Stimulated activated CD4-positive, alpha-beta T cell treated with anti-CD3 and anti-CD28 coated beads, TNF-alpha, amount 100 ng/mL, for 24 hours (primary cell): ENCODE measurements around the gene ERCC6L2.

Experiments used
- DNase-seq, 3 experiments: peaks; one replicate each; pipeline ENCODE4 v3.0.0-alpha.2; 2020; ENCODE audit warnings: low read depth in 3 of 3

ERCC6L2 gene

DNA sequence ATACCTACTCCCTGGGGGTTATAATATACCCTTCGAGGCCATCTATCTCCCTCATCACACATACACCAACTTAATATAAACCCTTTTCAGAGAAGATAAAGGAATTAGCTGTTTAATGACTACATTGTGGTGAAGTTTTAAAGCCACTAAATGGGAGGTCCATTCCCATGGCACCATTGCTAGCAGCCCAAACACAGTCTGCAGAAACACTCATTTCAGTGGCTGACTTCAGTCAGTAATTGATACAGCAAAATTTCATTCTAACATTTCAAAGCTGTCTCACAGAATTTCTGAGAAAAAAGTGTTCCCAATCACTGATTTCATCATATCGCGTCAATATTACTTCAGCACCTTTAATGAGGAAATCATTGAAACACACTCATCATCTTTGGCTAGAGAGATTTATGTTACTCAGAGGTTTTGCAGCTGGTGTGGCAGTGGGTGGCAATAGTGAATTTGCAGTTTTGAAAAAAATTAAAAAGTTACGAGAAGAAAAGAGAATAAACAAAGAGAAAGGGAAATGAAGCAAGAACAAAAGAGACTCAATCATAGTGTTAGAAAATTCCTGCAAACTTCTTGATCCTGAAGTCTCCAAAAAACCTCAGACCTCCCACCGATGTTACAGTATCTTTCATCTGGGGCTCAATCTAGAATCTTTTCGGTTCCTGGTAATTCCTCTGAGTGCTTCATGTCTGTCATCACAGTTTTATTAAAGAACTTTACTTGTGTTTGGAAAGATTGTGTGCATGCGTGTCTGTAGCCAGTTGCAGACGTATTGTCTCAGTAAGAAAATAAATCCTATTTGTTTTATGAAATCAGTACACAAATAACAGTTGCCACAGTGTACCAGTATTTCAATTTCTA, 105.0 kb downstream of the ERCC6L2 start:
- DNase-seq = no peak

DNA sequence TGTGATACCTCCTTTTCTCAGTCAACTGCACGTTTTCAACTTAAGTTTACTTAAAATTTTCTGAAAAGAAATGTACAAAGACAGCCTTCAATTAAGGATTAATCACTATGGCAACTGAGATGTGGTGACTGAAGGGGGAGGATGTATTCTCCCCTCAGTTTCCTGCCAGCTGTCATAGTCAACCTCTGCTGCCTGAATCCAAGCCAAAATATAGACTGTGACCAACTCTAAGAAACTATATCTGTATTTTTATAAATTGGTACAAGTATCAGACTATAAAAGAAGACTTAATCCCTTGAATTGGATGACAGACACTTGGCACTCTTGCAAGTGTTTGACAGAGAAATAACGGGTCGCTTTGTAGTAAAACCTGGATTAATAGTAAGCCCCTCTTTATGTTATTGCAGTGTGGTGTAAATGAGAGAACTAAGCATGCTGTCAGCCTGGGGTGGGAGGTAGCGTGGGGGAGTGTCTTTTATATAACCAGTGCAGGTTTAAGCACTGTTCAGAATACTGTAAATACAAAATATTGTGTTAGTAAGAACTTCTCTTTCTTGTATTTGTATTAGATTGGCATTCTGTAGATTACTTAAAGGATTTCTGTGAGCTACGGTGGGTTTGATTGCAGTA, 106.4 kb downstream of the ERCC6L2 start:
- DNase-seq = no peak

DNA sequence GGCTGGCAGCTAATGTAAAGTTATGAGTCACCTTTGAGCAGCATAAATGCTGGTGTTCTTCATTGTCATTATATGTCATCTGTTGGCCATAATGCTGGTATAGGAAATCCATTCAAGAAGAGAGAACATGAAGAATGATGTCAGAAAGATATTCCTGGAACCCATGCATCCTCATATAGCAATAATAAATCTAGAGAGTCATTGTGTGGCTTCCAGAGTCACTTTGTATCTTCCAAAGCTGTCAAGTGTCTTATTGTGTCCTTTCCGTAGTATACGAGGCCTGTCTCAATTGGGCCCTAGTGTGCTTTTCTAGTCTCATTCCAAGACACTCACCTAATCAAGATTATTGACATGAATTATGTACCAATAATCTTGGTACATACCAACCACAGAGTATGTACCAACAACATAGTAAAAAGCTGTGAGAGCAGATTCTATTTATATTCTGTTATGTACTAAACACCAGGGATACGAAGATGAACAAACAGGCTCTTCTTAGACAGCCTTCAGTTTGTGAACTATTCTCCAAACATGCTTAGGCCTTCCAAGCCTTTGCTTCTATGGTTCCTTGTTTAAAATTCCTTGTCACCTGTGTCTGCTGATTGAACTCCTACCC, 110.1 kb downstream of the ERCC6L2 start:
- no peak for DNase-seq

DNA sequence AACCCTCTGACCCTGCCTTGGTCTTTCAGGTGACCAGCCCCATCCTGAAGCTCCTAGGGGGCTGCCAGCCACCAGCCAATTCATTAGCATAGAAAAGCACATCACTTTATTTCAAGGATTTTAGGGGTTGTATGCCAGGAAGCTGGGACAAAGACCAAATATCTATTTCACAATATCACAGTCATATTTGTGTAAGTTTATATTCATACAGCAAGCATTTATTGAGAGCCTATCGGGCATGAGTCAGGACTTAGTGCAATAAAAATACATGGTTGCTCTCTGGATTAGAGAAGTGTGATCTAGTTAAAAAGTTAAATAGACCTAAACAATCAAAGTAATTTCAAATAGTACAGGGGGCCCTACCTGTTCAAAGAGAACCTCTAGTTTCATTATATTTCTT, 113.8 kb downstream of the ERCC6L2 start:
- no peak for DNase-seq

DNA sequence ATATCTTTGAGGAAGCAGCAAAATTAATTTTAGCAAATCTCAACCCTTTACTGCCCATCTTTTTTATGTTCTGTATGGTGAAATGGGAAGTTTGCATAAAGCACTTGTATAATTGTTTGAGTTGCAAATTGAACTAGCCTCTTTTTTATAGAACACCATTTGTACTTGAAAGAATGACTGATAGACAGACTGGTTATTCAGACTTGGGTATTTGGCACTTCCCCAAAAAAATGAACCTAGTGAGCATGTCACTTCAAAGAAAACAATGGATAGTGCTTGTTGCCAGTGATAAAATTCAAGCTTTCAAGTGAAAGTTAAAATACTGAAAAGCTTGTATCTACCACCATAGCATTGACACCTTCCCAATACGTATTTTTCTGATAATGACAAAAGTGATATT, 115.8 kb downstream of the ERCC6L2 start:
- no peak for DNase-seq

DNA sequence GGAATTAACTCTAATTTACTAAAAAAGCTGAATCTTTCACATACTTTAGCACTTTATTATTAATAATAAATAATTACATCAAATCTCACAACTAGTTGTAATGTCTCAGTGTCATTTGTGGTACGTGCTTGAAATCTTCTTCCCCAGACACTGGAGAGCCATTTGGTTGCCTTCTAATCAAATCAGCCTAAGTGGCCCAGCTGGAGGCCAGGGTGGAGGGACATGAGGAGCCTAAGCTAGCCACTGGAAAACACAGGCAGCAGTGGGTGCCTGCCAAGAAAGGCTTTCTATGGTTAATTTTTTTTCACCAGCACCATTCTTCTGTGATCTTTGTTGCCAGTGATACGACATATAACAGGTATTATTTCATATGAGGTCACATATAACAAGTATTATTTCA, 117.0 kb downstream of the ERCC6L2 start:
- DNase-seq = no peak

DNA sequence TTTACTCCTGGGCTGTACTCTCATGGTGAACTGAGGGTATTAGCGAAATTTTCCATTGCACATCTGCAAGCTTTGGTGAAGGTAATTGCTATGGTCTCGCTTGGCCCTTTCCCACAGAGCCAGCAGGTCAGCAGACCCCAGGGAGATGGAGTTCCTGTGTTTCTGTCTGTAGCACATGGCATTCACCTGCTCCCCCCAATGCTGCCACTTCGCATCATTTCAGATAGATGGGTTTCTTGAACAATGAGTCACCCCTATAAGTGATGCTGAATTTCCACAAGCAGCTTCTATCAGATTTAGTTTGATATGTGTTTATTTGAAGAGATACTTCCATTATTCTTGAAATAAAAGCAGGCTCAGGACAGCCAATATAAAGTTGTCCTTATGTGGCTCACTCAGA, 117.8 kb downstream of the ERCC6L2 start:
- DNase-seq = no peak

DNA sequence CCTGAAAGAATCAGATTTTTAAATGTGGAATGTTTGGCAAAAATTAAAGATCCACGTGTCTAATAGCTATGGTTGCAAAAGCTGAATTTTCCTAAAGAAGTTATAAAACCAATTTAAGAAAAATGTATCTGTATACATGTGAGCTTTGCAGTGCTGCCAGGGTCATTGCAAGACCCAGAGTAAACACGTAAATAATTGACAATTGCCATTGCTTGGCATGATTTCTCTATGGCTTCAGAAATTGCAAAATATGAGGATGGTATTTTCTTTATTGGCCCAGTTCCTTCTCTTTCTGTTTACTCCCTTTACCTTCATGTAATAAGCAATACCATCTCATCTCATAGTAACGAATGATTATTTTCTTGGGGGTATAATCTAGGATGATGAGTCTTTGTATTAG, 123.9 kb downstream of the ERCC6L2 start:
- no peak for DNase-seq

DNA sequence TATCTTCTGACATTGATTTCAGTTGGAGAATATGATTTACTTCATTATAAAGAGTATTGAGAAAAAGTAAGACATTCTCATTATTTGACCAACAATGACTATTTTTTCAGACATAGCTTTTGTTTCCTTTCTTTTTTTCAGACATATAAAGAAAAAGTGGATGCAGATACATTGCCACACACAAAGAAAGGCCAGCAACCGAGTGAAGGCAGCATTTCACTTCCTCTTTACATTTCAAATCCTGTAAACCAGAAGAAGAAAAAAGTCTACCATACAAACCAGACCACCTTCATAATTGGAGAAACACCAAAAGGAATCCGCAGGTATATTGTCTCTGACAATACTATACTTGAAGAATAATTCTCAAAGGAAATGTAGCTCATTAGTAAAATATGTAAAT, 128.9 kb downstream of the ERCC6L2 start:
- no peak for DNase-seq

DNA sequence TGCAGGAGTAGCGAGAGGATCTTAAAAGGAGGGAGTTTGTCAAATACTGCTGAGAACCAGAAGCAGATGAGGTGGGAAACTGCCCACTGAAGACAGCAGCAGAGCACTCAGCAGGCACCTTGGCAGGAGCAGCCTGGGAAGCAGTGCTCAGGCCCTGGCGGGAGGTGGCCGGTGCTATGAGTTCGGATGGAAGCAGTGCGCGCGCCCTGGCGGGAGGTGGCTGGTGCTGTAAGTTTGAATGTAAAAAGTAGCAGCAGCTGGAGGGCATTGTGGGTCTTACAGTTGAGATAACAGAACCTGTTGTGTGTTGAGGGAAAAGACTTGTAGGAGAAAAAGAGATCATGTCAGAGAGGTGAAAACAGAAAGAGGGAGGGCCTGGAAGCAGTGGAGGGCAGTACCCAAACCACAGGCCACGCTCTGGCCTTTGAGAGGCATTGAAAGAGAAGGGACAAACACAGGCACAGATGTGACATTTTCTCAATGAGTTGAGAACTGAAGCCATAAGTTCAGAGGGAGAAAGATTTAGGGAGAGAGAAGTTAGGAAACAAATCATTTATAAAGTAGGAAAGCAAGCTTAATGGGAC, 130.9 kb downstream of the ERCC6L2 start:
- no peak for DNase-seq

DNA sequence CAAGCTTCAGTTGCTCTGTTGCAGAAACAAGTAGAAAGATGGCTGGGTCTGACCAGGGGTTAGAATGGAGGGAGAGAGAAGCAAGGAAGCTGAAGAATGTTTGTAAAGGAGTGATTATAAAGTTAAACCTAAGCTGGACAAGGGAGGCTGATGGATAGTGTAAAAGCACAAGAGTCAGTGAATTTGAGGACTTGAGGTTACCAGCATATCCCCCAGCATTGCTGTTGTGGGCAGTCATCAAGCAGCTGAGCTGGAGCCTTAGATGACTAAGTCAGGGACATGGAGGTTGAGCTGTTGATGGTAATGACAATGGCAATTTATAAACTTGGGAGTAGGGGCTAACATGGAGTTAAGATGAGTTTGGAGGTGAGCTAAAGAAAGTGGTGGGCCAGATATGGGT, 131.5 kb downstream of the ERCC6L2 start:
- DNase-seq = no peak

DNA sequence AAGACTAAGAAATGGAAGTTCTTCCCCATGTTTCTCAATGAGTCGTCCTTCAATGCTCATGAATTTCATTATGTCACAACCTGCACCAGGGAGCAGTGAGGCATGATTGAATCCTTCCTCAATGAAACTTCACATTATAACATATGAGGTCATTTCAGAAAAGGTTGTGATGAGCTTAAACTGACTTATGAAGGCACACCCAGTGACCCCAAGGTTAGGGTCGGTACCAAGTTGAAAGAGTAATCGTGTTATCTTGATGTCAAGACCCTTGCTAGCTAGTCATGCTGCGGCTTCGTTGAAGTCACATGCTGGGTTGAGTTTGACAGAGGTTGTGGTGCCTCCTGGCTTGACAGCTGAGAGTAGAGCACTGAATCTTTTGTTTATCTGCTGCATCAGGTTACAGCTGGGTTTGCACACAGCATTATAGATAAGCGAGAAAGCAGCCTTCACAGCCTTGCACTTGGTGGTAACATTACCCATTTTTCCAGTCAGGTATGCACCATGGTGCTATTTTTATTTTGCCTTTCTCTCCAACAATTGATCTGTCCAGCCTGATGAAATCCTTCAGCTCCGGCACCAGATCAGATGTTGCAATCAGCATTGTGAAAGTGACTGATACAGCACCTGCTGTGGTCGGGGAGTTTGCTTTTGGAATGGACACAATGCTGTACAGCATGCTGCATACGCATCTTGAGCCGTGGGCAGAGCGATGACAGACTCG, 133.2 kb downstream of the ERCC6L2 start:
- no peak for DNase-seq

DNA sequence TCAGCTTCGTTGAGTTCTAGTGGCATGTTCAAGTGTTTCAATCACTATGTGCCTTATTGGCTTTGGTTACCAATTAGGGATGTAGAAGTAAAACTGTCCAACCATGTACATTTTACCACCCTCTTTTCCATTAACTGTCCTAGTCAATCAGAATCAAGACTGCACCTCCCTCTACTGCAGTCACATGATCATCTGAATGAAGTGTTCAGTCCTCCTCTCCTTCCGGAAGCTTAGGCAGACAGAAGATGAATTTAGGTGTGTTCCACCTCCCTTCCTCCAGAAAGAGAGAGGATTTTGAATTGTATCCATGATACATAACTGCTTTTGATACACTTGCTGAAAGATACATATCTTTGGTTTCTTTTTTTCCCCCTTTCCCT, 133.7 kb downstream of the ERCC6L2 start:
- DNase-seq = no peak

DNA sequence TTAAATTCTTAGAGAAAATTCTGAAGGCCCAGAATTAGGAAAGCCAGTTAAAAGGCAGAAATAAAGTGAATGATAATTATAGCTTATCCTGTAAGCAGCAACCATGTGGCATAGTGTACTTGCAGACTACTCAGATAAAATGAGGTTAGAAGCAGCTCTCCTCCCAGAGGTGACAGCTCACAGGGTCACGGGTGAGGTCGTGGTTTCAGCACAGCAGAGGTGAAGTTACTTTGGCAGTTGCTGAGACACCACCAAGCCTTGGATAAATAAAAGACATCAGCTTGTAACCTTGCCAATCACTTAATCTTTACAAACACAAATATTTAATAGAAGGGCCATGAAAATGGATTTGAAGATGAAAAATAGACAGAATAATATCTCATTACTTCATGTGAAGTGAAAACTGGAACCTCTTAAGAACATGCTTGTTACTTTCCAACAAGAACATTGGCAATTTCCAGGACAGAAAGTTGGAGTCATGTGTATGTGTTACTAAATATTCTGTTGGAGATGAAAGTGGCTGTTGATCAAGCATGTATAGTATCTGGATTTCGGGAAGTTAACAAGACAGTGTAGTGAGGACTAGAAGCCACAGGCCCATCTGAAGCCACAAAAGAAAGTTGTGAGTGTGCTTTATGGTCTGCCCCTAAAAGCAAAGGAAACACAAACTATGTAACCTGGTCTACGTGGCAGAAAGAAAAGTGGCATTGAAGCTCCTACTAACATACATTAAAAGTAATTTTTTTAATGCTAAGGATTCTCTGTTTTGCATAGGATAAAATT, 134.4 kb downstream of the ERCC6L2 start:
- DNase-seq = no peak

DNA sequence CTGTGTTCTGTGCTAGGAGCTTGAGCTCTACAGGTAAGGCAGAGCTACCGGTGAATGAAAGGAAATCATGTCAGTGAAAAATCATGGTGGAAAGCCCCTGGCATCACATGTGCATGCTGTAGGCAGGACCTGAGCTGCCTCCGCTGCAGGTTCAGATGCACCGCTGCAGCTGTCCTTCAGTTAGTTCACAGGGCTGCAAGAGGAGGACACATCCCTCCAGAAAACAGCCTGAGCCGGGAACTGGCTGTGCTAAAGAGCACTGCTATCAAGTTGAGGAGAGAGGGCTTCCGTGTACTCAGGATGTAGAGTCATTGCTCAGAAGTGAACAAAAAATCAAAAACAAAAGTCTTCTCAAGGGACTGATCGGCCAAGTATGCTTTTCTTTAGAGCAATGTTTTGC, 138.6 kb downstream of the ERCC6L2 start:
- no peak for DNase-seq

DNA sequence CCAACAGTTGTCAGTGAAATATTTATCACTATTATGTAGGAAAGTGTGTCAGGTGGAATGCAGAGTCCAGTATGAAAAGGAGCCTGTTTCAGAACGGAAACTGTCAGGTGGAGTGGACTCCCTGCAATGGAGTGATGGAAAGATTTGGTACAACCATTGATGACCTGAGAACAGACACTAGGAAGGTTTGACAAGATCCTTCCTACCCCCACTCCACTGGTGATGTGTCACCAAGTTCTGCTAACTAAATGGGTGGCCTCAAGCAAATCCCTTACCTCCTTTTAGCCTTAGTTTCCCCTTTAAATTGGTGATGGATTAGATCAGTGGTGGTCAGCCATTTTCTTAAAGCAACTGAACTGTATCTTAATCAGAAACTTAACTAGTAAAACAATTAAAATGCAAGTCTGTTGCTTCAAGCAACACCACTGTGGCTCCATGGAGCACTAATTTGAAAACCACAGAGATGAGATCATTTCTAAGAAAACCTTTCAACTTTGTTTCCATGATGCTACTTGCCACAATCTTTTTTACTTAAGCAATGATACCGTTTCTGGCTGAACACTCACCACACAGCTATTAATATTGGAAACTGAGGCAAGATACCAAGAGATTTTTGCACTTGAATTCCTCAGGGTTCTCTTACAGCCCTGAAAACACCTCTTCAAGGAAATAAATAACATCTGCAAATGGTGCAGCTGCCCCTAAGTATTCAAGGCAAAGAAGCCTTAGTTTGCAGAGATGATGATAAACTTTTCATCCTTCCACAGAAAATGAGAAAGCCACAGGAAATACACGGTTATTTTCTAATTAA, 140.6 kb downstream of the ERCC6L2 start:
- no peak for DNase-seq
